Caco-2 (cell line): Measurements from ENCODE around the gene DOCK4. TPM values are rescaled to one million over a fixed set of nuclear protein-coding genes. Genes with fewer than 3 reads are reported as not detected.
A peak's percentile ranks its signal among the peaks of the same experiment; 100 is the strongest.

Experiments
- BruUV-seq: library from RNA; stranded (reverse); fragments of 400-500 nt; replicated peaks from 2 replicates; lab custom pipeline; 2021; lab: Mats Ljungman, UMichigan
- CTCF ChIA-PET: fragments of 300-600 bp; sonication (Branson Sonifier 250); formaldehyde crosslinking; loops from one replicate; lab custom pipeline; 2022; ENCODE audit warnings: antibody characterized with exemption; lab: Charles Lee
- POLR2A ChIA-PET: fragments of 300-600 bp; sonication (Branson Sonifier 250); formaldehyde crosslinking; loops from one replicate; lab custom pipeline; 2022; ENCODE audit warnings: antibody characterized with exemption; lab: Charles Lee
- DNase-seq, 2 experiments: peaks; one replicate each; pipeline versions ENCODE4 v3.0.0 to v3.0.0-alpha.2; 2020 to 2022
- H3K27me3 ChIP-seq: replicated peaks from 2 replicates; pipeline ENCODE4 v1.6.0; 2011; ENCODE audit warnings: low read length; ENCODE audit not compliant: control insufficient read depth, insufficient read depth
- H3K36me3 ChIP-seq: 2 replicates; pipeline ENCODE4 v1.5.1; 2011; ENCODE audit warnings: low read length; ENCODE audit not compliant: control insufficient read depth, insufficient read depth
- H3K4me1 ChIP-seq: fragments of 250-450 bp; sonication (Bioruptor Pico); 2 replicates; pipeline ENCODE4 v1.5.1; 2020; ENCODE audit warnings: mild to moderate bottlenecking
- H3K4me3 ChIP-seq: 2 replicates; pipeline ENCODE4 v1.5.1; 2011; ENCODE audit warnings: low read depth, mild to moderate bottlenecking, control low read depth, low read length
- H3K9me3 ChIP-seq: fragments of 250-450 bp; sonication (Bioruptor Pico); 2 replicates; pipeline ENCODE4 v1.5.1; 2020; ENCODE audit warnings: mild to moderate bottlenecking, moderate library complexity
- H3K27ac Mint-ChIP-seq: one replicate; pipeline ENCODE4 v1.8.0; 2022; ENCODE audit warnings: mixed read lengths; ENCODE audit not compliant: unreplicated experiment
- H3K27me3 Mint-ChIP-seq: one replicate; pipeline ENCODE4 v1.8.0; 2022; ENCODE audit warnings: mixed read lengths; ENCODE audit not compliant: insufficient read depth, unreplicated experiment
- H3K36me3 Mint-ChIP-seq: one replicate; pipeline ENCODE4 v1.8.0; 2022; ENCODE audit warnings: mild to moderate bottlenecking, mixed read lengths; ENCODE audit not compliant: insufficient read depth, unreplicated experiment
- H3K4me1 Mint-ChIP-seq: one replicate; pipeline ENCODE4 v1.8.0; 2022; ENCODE audit warnings: low read depth, mixed read lengths; ENCODE audit not compliant: unreplicated experiment
- H3K4me3 Mint-ChIP-seq: one replicate; pipeline ENCODE4 v1.8.0; 2022; ENCODE audit warnings: mild to moderate bottlenecking, moderate library complexity, mixed read lengths; ENCODE audit not compliant: unreplicated experiment
- H3K9me3 Mint-ChIP-seq: one replicate; pipeline ENCODE4 v1.8.0; 2022; ENCODE audit warnings: mixed read lengths; ENCODE audit not compliant: unreplicated experiment
- intact Hi-C: fragments of 100-400 bp; cut with micrococcal nuclease; formaldehyde crosslinking; loops from one replicate; pipeline ENCODE4 v1.10.0; 2022; ENCODE audit not compliant: unreplicated experiment
- total RNA-seq: library from RNA; stranded (reverse); gene quantifications from 2 replicates; pipeline ENCODE4 v1.2.3, GENCODE V29; 2022
- TF ChIP-seq, protein P1 (sequence below), 2 experiments: fragments of 200-600 bp in 1 of 2; IDR thresholded peaks; 1 replicate in 1 of 2; 2 replicates in 1 of 2; pipeline versions ENCODE4 v1.5.1 to v1.8.0; 2011 to 2022; ENCODE audit warnings: antibody characterized with exemption in 1 of 2, control low read depth in 1 of 2, inconsistent platforms in 1 of 2, low read depth in 1 of 2, low read length in 1 of 2, mild to moderate bottlenecking in 1 of 2, moderate library complexity in 1 of 2; ENCODE audit not compliant: insufficient read depth in 1 of 2, severe bottlenecking in 1 of 2, unreplicated experiment in 1 of 2

DOCK4 gene
- total RNA-seq, 1 experiment from 2014 or later = 2.0 TPM

DNA sequence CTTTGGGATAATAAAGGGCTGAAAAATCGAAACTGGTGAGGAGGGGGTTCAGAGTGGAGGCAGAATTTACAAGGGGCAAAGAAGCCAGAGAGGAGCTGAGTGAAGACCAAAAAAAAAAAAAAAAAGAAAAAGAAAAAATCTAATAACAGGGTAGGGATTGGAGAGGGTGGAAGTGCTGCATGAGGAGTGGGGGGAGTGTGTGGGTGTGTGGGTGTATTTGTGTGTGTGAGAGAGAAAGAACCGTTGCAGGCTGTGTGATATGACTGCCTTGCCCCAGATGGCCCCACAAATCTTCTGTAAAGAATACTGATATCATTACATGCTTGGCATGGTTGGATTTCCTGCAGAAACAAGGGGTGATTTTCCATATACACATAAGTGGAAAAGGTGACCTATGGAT lies 436.1 kb downstream of the DOCK4 start:
- Histone ChIP-seq H3K4me1 (no peaks in the 10 kb centered on the region), H3K9me3 (no peaks in the 10 kb centered on the region), H3K4me3 (no peak overlapping the region), H3K36me3 (no peaks in the 10 kb centered on the region), H3K27me3 (no peaks in the 10 kb centered on the region)
- intact Hi-C loops = no loop called here
- Mint-ChIP-seq H3K4me1 (no peaks in the 10 kb centered on the region), H3K9me3 (no peaks in the 10 kb centered on the region), H3K27ac (no peak overlapping the region), H3K4me3 (no peak overlapping the region), H3K36me3 (no peaks in the 10 kb centered on the region), H3K27me3 (peaks cover 4% of the 10 kb centered on the region)
- no TSS peak for BruUV-seq
- POLR2A ChIA-PET = no interaction called here
- TF ChIP-seq, protein P1, sequence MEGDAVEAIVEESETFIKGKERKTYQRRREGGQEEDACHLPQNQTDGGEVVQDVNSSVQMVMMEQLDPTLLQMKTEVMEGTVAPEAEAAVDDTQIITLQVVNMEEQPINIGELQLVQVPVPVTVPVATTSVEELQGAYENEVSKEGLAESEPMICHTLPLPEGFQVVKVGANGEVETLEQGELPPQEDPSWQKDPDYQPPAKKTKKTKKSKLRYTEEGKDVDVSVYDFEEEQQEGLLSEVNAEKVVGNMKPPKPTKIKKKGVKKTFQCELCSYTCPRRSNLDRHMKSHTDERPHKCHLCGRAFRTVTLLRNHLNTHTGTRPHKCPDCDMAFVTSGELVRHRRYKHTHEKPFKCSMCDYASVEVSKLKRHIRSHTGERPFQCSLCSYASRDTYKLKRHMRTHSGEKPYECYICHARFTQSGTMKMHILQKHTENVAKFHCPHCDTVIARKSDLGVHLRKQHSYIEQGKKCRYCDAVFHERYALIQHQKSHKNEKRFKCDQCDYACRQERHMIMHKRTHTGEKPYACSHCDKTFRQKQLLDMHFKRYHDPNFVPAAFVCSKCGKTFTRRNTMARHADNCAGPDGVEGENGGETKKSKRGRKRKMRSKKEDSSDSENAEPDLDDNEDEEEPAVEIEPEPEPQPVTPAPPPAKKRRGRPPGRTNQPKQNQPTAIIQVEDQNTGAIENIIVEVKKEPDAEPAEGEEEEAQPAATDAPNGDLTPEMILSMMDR (IDR thresholded peaks at IDR 0.05; ENCODE audit: insufficient read depth in 1 of 2, low read depth in 1 of 2, low read length in 1 of 2, severe bottlenecking in 1 of 2, unreplicated experiment in 1 of 2) = no peak
- DNase-seq = no peak
- CTCF ChIA-PET = no interaction called here

DNA sequence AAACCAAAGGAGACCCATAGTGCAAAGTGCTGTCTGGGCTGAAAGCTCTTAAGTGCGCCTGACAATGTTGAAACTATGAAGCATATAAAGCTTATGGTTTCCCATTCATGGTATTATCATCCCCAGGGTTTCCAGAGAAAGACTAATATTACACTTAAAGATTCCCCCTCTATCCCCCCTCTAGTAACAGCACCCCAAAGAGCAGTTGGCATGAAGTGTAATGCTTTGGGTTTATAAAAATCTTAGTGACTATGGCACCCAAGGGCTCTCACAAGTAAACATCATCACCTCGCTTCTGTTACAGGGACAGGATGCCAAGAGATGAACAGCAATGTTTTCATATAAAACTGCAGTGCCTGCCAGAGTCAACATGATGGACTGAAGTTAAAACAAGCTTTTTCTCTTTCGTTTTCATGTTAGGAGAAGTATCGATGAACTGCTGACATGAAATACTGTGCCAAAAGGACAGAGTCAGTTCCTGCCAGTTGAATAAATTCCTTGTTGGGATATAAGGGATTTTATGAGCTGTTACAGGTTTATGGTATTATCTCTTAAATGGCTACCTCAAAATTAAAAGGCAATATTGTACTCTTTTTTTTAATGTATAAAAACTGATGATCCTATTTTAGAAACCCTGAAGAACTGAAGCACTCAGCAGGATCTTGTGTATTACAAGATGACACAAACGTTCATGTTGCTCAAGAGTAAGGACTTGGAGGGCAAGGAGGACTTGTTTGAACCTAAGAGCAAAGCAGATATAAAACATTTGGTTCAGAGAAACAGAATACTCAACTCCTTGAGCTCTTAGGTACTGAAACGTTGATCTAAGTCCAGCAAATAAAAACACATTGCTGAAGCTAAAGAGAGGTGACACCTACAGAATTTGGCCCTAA lies 440.2 kb downstream of the DOCK4 start:
- ChIA-PET POLR2A (no interaction called here), CTCF (no interaction called here)
- no peak for DNase-seq
- H3K9me3 Mint-ChIP-seq = no peaks in the 10 kb centered on the region
- Histone ChIP-seq H3K4me1 (no peaks in the 10 kb centered on the region), H3K27me3 (no peaks in the 10 kb centered on the region), H3K4me3 (no peak overlapping the region), H3K36me3 (no peaks in the 10 kb centered on the region), H3K9me3 (no peaks in the 10 kb centered on the region)
- H3K4me1 Mint-ChIP-seq = no peaks in the 10 kb centered on the region
- intact Hi-C loops = no loop called here
- H3K36me3 Mint-ChIP-seq = no peaks in the 10 kb centered on the region
- no TSS peak for BruUV-seq
- H3K27me3 Mint-ChIP-seq = no peaks in the 10 kb centered on the region
- no peak overlapping the region for H3K27ac Mint-ChIP-seq
- TF ChIP-seq, protein P1 (IDR thresholded peaks at IDR 0.05; ENCODE audit: insufficient read depth in 1 of 2, low read depth in 1 of 2, low read length in 1 of 2, severe bottlenecking in 1 of 2, unreplicated experiment in 1 of 2) = no peak
- no peak overlapping the region for H3K4me3 Mint-ChIP-seq

GRCh38 chr7:111763221-111763801 lies 442.9 kb downstream of the DOCK4 start:
- Mint-ChIP-seq H3K4me3 (no peak overlapping the region), H3K27ac (no peak overlapping the region), H3K27me3 (no peaks in the 10 kb centered on the region), H3K9me3 (no peaks in the 10 kb centered on the region), H3K4me1 (no peaks in the 10 kb centered on the region), H3K36me3 (no peaks in the 10 kb centered on the region)
- no TSS peak for BruUV-seq
- H3K4me1 ChIP-seq = peaks cover under 1% of the 10 kb centered on the region; the same call in 1 of the 2 replicates
- intact Hi-C loops = loop anchor here (1.0 kb wide), 4 partner anchors 22 to 733 kb away; no protein-coding TSS in a partner anchor
- ChIA-PET CTCF (interaction anchor here (1.0 to 1.7 kb wide), 6 partner anchors 8 to 651 kb away, joined by 3 to 43 read pairs (median 3); no protein-coding TSS in a partner anchor), POLR2A (no interaction called here)
- H3K9me3 ChIP-seq = no peaks in the 10 kb centered on the region
- H3K27me3 ChIP-seq = no peaks in the 10 kb centered on the region
- TF ChIP-seq, protein P1 (IDR thresholded peaks at IDR 0.05; ENCODE audit: insufficient read depth in 1 of 2, low read depth in 1 of 2, low read length in 1 of 2, severe bottlenecking in 1 of 2, unreplicated experiment in 1 of 2) = peak; percentile 57 to 72
- no peak overlapping the region for H3K4me3 ChIP-seq
- DNase-seq = peak in 1 of 2 experiments; percentile 32
- no peaks in the 10 kb centered on the region for H3K36me3 ChIP-seq
